KG1 (cell line): ENCODE results near the gene NDUFA13.

Source experiments
- DNase-seq: peaks from one replicate; lab custom pipeline; 2025; lab: John Stamatoyannopoulos, UW

Gene NDUFA13

DNA sequence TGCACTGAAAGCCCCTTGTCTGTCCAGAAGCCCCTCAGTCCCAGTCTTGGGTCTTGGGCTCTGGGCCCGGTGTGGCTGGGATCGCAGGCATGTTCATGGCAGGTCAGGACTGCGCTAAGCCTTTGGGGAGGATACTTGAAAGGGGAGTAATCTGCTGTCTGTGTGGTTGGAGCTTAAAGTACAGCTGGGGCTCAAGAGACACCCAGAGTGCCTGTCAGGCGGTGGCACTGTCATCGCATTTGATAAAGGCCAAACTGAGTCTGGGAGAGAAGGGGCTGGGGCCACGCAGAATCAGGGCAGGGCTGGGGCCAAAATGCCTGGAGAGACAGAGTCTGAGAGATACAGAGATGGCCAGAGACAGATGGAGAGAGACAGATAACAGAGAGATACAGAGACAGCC is 17.8 kb downstream of the NDUFA13 start:
- DNase-seq: no peak

DNA sequence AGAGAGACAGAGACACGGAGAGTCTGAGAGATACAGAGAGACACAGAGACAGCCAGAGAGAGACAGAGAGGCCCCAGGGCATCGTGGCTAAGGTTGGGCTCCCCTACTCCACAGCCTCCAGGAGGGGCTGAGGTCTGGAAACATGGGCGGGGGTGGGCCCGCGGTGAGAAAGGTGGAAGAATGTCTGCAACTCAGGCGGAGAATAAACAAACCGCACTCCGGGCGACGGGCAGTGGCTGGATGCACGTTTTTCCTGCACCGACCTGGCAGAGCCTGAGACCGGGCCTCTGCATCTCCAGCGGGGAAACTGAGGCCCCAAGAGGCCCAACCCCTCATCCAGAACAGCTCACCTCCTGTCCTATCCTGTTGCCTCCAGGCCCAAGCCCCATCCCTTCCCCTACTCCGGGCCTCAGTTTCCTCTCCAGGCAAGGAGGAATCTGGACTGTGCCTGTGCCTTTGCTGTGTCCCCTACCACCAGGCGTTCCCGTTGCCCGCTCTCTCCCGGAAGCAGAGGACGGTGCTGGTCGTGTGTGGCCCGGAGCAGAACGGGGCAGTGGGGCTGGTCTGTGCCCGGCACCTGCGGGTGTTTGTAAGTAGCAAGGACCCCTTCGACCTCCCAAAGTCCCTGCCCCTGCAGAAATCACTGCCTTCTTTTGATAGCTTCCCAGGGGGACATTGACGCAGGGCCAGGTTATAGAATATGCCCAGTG is 18.7 kb downstream of the NDUFA13 start:
- DNase-seq: no peak

DNA sequence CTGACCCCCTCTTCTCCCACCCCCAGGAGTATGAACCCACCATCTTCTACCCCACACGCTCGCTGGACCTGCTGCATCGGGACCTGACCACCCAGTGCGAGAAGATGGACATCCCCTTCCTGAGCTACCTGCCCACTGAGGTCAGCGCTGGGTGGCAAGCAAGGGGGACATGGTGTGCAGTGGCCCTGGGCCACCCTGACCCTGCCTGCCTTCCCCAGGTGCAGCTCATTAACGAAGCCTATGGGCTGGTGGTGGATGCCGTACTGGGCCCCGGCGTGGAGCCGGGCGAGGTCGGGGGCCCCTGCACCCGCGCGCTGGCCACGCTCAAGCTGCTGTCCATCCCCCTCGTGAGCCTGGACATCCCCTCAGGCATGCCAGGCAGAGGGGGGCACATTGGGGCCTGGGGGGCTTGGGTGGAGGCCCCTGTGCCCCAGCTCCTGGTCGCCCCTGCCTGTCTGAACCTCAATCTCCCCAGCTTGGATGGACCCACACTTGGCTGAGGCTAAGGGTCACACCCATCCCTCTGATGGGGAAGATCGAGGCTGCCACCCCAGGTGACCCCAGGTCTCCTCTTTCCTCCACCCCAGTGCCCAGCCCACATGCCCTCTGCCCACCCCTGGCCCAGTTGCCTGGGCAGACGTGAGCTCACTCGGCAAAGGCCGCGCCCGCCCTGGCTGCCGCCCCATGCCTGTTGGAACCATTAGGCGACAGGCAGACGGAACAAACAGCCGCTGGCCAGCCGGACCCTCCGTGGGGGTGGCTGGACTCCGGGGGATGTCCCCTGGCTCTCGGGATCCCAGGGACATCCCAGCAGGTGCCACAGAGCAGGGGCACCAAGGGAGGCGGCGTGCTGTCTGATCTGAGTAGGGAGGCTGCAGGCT is 19.5 kb downstream of the NDUFA13 start:
- no peak for DNase-seq

DNA sequence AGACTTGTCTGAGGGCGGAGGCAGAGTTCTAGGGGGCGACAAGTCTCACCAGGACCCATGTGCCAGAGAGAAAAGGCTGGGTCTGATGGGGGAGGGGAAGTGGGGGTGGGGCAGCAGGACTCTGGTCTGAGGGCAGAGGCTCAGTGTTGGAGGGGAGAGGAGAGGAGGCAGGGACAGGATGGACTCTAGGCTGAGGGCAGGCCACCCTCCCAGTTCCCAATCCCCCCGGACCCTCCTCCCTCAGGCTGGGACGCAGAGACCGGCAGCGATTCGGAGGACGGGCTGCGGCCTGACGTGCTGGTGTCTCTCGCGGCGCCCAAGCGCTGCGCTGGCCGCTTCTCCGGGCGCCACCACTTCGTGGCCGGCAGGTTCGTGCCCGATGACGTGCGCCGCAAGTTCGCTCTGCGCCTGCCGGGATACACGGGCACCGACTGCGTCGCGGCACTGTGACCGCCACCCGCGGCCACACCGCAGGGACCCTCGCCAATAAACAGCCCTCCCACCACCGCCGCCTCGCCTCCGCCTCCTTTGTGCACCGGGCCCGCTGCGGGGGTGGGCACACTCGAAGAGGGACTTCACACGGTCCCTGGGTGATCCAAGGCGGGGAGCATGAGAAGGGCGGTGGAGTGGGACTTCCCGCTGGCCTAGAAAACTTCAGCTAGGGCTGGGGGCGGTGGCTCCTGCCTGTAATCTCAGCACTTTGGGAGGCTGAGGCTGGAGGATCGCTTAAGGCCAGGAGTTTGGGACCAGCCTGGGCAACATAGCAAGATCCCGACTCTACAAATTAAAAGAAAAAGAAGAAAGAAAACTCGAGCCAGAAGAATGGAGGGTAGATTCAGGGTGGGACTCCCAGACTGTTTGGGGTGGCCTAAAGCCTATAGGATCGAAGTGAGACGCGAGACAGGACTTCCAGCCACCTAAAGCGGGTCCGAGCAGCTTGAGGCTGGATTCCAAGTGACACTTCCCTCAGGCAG is 21.3 kb downstream of the NDUFA13 start:
- DNase-seq: no peak

DNA sequence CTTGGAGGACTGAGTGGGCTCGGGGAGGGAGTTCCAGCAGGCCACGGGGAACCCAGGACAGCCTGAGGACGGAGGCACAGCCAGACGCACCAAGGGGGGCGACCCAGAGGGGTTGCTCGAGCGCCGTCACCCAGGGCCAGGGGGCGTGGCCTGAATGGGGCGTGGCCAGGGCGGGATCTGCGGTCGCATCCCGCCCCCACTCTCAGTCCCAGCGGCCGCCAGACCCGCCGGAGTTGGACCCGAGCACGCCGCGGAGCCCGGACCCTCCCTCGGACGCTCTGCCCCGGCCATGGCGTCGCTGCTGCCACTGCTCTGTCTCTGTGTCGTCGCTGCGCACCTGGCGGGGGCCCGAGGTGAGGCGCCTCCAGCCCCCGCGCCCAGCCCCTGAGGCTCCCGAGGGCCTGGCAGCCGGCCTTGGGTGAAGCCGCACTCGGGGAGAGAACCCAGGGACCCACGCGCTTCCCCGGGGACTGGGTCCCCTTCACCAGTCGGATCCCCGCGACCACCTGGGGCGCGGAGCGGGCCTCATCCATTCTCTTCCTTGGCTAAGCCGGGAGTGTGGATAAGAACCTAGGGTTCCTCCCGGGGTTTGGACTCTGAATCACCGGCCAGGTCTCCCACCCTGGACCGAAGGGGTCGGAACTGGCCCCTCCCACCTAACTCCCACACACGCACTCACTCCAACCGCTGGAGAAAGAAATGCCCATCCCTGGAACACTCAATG is 22.2 kb downstream of the NDUFA13 start, which contains the start of gene CILP2:
Gene CILP2 (plus strand): TSS at position 205 of the 724 bp plus-strand sequence. CDS start 85 bp downstream, at position 290.
- DNase-seq: no peak

DNA sequence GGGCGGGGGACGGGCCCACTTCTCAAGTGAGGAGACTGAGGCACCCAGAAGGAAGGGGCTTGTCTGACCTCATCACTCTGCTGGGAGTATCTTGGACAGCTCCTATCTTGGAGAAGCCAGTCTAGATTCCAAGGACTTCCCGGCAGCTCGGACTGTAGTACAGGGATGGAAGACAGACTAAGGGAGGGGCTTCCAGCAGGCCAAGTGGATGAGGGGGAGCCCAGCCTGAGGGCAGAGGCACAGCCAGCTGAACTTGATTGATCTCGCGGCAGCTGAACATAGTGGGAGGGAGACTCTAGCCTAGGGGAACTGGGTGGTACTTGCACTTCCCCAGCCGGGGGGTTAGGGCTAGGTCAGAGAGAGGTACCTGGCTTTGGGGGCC is 22.8 kb downstream of the NDUFA13 start:
- DNase-seq: no peak

DNA sequence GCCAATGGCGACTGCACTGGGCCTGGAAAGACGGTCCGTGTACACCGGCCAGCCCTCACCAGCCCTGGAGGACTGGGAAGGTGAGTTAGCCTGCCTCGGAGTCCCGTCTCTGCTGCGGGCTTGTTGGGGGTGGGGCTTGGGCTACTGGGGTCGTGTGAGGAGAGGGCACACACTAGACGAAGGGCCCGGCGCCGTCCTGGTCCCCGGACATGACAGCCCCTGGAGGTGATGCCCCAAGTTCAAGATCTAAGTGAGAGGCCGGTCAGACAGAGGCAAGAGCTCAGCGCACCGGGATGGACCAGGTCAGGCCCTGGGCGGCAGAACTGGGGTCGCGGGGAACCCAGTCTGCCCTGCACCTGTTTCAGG is 23.7 kb downstream of the NDUFA13 start:
- no peak for DNase-seq

DNA sequence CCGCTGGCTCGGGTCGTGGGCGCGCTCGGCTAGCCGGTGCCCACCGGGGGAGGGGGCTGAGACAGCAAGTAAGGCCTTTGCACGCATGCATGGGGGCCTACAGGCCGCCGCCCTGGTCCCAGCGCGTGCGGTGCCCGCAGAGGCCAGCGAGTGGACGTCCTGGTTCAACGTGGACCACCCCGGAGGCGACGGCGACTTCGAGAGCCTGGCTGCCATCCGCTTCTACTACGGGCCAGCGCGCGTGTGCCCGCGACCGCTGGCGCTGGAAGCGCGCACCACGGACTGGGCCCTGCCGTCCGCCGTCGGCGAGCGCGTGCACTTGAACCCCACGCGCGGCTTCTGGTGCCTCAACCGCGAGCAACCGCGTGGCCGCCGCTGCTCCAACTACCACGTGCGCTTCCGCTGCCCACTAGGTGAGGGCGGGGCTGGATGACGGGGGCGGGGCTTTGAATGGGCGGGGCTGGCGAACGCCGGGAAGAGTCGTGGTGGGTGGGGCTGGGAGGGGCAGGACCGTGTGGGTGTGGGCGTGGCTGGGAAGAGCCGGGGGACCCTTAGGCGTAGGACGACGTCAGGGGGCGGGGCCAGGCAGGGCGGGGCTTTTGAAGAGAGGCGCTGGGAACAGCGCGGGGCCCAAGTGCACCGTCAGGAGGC is 24.2 kb downstream of the NDUFA13 start:
- DNase-seq: no peak

DNA sequence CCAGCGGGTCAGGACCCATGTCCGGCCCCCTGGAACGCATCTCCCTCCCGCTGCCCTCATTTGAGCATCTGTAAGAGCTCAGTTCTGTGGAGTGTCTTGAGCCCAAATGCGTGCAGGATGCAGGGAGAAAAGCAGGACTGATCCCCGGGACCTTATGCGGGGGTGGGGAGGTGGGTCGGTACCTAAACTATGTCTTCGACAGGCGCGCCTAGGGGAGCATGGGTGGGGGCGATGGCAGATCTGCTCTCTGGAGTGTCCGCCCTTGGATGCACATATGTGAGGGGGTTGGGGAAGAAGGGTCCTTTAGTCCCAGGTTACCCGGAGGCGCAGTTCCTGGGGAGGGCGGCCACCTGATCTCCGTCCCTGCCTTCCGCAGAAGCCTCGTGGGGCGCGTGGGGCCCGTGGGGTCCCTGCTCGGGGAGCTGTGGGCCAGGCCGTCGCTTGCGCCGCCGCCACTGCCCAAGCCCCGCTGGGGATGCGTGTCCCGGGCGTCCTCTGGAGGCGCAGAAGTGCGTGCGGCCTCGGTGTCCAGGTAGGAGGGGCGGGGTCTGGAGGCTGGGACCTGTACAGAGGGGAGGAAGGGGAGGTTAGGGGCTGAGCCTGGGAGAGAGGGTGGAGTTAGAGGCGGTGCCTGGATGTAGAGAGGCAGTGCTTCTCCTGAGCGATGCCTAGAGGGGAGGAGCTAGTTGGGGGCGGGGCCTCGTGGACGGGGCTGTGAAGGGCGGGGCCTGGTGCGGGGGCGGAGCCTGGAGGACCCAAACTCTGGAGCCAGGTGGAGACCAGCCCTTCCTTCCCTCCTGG is 24.9 kb downstream of the NDUFA13 start:
- DNase-seq: no peak

DNA sequence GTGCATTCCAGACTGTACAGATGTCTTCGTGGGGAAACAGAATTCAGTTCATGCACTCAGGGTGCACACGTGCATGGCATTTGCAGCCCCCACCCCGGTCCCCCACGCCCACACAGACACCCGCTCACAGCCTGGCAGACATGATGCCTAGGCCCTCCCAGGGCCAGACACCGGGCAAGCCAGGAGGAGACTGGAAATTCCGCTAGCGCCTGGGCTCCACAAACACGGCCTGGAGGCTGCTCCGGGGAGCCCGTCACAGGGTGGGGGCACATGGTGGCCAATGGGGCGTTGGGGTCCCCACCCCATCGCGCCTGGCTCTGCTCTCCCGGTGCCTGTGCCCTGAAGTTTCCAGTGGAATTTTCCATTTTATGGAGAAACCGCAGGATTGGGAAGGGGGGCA is 25.6 kb downstream of the NDUFA13 start:
- DNase-seq: no peak

DNA sequence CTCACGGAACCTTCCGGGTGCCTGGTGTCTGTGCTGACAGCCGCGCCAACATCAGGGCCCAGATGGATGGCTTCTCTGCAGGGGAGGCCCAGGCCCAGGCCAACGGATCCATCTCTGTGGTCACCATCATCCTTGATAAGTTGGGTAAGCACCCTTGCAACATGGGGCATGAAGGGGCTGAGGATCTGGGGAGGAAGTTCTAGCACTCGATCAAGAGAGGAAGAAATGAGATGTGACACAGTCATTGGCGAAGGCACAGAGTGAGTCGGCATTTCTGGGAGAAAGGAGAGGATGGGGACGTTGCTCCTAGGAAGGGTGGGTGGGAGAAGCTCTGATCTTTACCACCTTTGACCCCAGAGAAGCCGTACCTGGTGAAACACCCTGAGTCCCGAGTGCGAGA is 26.5 kb downstream of the NDUFA13 start:
- DNase-seq: no peak

DNA sequence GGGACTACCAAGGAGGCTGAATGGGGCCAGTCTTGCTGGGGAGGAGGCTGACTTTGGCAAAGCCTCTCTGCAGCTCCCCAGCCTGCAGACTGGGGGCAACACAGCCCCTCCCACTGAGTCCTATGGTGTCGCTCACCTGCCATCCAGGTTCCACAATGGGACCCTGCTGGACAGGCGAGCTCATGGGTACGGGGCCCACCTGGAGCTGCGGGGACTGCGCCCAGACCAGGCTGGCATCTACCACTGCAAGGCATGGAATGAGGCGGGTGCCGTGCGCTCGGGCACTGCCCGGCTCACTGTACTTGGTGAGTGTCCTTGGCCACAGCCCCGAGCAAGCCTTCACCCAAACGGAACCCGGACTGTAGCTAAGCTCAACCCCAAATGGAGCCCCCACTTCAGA is 27.1 kb downstream of the NDUFA13 start:
- no peak for DNase-seq

DNA sequence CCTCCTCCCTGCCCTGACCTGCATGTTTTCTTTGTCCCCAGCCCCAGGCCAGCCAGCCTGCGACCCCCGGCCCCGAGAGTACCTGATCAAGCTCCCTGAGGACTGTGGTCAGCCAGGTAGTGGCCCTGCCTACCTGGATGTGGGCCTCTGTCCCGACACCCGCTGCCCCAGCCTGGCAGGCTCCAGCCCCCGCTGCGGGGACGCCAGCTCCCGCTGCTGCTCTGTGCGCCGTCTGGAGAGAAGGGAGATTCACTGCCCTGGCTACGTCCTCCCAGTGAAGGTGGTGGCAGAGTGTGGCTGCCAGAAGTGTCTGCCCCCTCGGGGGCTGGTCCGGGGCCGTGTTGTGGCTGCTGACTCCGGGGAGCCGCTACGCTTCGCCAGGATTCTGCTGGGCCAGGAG is 27.6 kb downstream of the NDUFA13 start:
- no peak for DNase-seq

DNA sequence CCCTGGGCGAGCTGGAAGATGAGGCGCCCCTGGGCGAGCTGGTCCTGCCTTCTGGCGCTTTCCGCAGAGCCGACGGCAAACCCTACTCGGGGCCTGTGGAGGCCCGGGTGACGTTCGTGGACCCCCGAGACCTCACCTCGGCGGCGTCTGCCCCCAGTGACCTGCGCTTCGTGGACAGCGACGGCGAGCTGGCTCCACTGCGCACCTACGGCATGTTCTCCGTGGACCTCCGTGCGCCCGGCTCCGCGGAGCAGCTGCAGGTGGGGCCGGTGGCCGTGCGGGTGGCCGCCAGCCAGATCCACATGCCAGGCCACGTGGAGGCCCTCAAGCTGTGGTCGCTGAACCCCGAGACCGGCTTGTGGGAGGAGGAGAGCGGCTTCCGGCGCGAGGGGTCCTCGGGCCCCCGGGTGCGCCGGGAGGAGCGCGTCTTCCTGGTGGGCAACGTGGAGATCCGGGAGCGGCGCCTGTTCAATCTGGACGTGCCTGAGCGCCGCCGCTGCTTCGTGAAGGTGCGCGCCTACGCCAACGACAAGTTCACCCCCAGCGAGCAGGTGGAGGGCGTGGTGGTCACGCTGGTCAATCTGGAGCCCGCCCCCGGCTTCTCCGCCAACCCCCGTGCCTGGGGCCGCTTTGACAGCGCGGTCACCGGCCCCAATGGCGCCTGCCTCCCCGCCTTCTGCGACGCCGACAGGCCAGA is 28.4 kb downstream of the NDUFA13 start:
- no peak for DNase-seq

DNA sequence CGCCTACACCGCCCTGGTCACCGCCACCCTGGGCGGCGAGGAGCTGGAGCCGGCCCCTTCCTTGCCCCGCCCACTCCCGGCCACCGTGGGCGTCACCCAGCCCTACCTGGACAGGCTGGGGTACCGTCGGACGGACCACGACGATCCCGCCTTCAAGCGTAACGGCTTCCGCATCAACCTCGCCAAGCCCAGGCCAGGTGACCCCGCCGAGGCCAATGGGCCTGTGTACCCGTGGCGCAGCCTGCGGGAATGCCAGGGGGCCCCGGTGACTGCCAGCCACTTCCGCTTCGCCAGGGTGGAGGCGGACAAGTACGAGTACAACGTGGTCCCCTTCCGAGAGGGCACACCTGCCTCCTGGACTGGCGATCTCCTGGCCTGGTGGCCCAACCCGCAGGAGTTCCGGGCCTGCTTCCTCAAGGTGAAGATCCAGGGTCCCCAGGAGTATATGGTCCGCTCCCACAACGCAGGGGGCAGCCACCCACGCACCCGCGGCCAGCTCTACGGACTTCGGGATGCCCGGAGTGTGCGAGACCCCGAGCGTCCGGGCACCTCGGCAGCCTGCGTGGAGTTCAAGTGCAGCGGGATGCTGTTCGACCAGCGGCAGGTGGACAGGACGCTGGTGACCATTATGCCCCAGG is 29.0 kb downstream of the NDUFA13 start:
- no peak for DNase-seq

DNA sequence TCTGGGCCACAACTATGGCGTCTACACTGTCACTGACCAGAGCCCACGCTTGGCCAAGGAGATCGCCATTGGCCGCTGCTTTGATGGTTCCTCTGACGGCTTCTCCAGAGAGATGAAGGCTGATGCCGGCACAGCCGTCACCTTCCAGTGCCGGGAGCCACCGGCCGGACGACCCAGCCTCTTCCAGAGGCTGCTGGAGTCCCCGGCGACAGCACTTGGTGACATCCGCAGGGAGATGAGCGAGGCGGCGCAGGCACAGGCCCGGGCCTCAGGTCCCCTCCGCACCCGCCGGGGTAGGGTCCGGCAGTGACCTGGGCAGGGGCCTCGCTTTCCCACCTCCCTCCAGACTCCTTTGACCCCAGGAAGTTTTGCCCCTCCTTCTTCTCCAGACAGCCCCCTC is 29.7 kb downstream of the NDUFA13 start:
- DNase-seq: no peak

DNA sequence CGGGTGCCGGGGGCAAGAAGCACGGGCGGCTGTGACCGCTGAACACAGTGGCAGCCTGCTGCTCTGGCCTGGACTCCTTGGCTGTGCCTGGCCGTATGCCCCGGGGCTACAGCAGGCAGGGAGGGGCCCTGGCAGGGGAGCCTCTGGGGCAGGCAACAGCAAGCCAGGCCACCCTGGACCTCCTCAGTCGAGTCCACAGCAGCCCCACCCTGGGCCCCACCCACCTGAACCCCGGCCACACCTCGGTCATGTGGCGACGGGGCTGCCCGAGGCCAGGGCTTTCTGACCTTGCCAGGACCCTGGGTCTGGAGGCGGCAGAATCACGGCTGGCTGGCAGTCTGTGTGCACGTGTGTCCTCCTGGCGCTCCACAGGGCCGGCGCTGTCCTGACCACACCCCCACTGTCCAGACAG is 30.7 kb downstream of the NDUFA13 start:
- no peak for DNase-seq

DNA sequence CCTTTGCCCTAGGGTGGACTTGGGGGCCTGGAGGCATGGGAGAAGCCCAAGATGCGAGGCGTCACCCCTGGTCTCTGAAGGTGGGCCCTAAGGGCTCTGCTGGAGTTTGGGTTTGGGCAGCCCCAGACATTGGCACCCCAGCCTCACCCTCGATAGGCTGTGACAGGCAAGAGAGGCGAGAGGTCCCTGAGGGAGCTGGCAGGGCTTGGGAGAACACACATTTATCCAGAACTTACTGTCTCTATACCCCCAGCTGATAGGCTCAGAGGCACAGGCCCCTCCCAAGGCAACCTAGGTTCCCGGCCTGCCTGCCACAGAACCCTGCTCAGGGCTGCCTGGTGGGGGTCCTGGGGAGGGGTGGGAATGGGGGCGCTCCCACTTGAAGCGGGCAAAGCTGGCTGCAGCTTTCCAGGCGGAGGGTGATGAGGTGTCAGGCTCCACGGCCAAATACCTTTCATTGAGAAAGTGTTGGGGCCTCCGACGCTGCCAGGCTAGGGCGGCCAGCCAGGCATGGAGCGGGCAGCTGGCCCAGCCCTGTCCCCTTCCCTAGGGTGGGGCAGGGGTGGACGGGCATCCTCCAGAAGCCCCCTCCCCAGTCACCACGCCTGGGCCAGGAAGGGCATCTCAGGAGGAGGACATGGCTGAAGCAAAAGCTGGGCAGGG is 31.8 kb downstream of the NDUFA13 start:
- no peak for DNase-seq
